ENCODE data around the gene KHDC4.

DNA sequence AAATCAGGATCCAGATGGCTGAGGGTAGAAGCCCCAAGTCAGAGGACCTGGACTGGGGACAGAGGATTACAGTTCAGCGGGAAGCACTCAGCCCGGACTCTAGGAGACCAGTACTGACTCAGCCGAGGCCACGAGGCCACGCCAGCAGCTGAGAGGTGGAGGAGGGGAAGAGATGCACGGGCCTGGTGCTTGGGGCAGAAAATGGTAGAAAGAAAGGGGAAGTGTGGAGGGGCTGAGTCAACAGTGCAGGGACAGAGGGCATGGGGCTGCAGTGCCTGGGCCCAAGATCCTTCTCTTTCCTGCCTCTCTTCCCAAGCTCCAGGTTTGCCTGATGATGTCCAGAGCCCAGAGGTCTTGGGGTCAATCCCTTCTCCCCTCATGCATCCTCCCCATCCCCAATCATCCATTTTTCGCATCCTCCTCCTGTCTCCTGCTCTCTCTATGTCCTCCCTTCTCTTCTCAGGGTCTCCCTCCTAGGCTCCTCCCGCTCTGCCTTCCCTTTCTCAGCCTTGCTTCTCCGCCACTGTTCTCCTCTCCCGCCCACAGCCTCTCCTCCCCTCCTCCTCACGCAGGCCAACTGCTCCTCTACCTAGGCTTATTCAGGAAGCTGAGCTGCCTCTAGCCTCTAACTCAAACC, 36.4 kb upstream of the KHDC4 start:
- TF ChIP-seq EZH2 (IDR thresholded peaks at IDR 0.05; ENCODE audit: borderline replicate concordance, low read length): no peak
- TF ChIP-seq, protein P1, sequence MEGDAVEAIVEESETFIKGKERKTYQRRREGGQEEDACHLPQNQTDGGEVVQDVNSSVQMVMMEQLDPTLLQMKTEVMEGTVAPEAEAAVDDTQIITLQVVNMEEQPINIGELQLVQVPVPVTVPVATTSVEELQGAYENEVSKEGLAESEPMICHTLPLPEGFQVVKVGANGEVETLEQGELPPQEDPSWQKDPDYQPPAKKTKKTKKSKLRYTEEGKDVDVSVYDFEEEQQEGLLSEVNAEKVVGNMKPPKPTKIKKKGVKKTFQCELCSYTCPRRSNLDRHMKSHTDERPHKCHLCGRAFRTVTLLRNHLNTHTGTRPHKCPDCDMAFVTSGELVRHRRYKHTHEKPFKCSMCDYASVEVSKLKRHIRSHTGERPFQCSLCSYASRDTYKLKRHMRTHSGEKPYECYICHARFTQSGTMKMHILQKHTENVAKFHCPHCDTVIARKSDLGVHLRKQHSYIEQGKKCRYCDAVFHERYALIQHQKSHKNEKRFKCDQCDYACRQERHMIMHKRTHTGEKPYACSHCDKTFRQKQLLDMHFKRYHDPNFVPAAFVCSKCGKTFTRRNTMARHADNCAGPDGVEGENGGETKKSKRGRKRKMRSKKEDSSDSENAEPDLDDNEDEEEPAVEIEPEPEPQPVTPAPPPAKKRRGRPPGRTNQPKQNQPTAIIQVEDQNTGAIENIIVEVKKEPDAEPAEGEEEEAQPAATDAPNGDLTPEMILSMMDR (conservative IDR thresholded peaks at IDR 0.05 in 1 of 2, IDR thresholded peaks at IDR 0.05 in 1 of 2; ENCODE audit: extremely low read depth in 1 of 2, insufficient read depth in 1 of 2, low read depth in 1 of 2, low read length in 2 of 2): no peak
